Retinal pigment epithelial cell (primary cell): ENCODE results near the gene RIC3.
A peak's percentile ranks its signal among the peaks of the same experiment; 100 is the strongest.

Experiments
- DNase-seq: peaks from one replicate; pipeline ENCODE4 v3.0.0-alpha.2; 2010; ENCODE audit warnings: low read depth
- H3K4me3 ChIP-seq: 2 replicates; pipeline ENCODE4 v1.5.1; 2011; ENCODE audit warnings: mild to moderate bottlenecking, low read length, control low read depth, moderate library complexity
- CTCF ChIP-seq: conservative IDR thresholded peaks from 2 replicates; pipeline ENCODE4 v1.5.1; 2011; ENCODE audit warnings: low read depth, low read length, control low read depth, inconsistent platforms

Gene RIC3

GRCh38 chr11:8081591-8082250 is 87.1 kb downstream of the RIC3 start:
- peak overlapping the region; percentile 40 for H3K4me3 ChIP-seq
- TF ChIP-seq CTCF: no peak
- DNase-seq: no peak

- no peak for TF ChIP-seq CTCF
- H3K4me3 ChIP-seq: peak within 1 kb of the TSS; percentile 51
- DNase-seq: no peak
These were observed 87.9 kb downstream of the RIC3 start, which contains the start of gene TUB for GRCh38 chr11:8080674-8081590. TSS of gene TUB (plus strand) at chr11:8081211. CDS start at chr11:8081511, 300 bp downstream.

- no peak for TF ChIP-seq CTCF
- no peak for DNase-seq
- H3K4me3 ChIP-seq: peak overlapping the region; percentile 51
These were observed 88.7 kb downstream of the RIC3 start for GRCh38 chr11:8080069-8080670.

GRCh38 chr11:8079111-8079675 is 89.6 kb downstream of the RIC3 start:
- DNase-seq: no peak
- H3K4me3 ChIP-seq: no peak overlapping the region
- no peak for TF ChIP-seq CTCF

- no peak for TF ChIP-seq CTCF
These were observed 93.6 kb downstream of the RIC3 start for GRCh38 chr11:8075119-8075726.

GRCh38 chr11:8071616-8072581 is 96.9 kb downstream of the RIC3 start:
- H3K4me3 ChIP-seq: no peak overlapping the region
- DNase-seq: no peak
- no peak for TF ChIP-seq CTCF

More at GRCh38 chr11:8075119-8075726, 93.6 kb downstream of the RIC3 start:
- no peak for DNase-seq
- no peak overlapping the region for H3K4me3 ChIP-seq
